RKO (cell line): ENCODE data around the gene GPN1.
"Not testable (repeated sequence)": the region's sequence is repeated elsewhere in the genome, so short reads cannot be mapped to it uniquely, and the experiment has no call there.

Source experiments
- DNase-seq: peaks from one replicate; pipeline ENCODE4 v3.0.0-alpha.2; 2016; ENCODE audit warnings: low spot score

Gene GPN1

GRCh38 chr2:27672723-27673486 lies 44.1 kb downstream of the GPN1 start:
- DNase-seq, result no peak

DNA sequence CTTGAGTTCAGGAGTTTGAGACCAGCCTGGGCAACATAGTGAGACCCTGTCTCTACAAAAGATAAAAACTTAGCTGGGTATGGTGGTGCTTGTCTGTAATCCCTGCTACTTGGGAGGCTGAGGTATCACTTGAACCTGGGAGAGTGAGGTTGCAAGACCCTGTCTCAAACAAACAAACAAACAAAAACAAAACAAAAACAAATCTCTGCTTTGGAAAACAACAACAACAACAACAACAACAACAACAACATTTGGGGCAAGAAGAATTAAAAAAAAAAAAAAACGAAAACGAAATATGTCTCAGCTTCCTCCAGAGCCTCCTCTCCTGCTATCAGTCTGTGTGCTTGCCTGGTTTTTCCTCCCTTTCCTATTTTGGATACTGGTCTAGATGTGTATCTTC lies 51.7 kb downstream of the GPN1 start:
- no peak for DNase-seq

DNA sequence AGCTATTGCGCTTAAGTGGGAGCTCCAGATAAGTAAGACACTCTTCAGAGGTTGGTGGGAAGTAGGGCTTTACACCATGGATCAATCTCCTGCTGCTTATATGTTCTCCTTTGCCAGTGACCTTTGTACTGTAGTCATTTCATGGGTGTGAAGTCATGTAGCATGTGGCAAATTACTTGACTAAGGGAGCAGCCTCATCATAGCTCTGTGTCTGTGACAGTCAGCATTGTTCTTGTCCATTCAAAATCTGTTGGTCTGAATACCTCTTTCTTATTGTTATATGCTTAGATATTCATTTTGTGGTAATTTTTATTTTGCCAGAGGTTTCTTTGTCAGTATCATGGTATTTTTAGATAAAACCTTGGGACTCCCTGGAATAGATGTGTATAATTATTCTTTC lies 53.0 kb downstream of the GPN1 start:
- DNase-seq, result peak; percentile 39

GRCh38 chr2:27682334-27682771 lies 53.5 kb downstream of the GPN1 start:
- peak; percentile 82 for DNase-seq

GRCh38 chr2:27683390-27684071 lies 54.7 kb downstream of the GPN1 start:
- DNase-seq, result peak; percentile 93

GRCh38 chr2:27685006-27685405 lies 56.2 kb downstream of the GPN1 start:
- DNase-seq, result not testable (repeated sequence)

DNA sequence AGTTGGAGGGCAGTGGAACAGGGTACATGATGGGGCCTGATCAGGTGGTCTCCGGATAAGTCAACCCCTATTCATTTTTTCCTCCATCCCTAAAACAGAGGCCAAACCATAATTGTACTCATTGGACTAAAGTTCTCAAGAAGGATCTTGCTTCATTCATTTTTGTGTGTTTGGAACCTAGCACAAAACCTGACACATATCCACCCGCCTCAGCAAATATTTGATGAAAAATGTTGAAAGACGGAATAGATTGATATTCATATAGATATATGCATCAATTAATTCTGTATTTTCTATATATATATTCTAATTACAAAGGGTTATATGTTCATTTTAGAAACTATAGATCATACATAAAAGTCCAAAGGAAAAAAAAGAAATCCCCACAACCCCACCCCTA lies 56.7 kb downstream of the GPN1 start:
- DNase-seq, result no peak

DNA sequence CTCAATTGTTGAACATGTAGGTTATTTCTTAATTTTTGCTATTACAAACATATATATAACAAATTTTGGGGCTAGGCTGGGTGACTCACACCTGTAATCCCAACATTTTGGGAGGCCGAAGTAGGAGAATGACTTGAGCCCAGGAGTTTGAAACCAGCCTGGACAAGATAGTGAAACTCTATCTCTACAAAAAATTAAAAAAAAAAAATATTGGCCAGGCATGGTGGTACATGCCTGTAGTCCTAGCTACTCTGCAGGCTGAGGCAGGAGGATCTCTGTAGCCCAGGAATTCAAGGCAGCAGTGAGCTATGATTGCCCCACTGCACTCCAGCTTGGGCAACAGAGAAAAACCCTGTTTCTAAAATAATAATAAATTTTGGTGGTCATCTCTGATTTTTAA lies 58.4 kb downstream of the GPN1 start:
- no peak for DNase-seq

DNA sequence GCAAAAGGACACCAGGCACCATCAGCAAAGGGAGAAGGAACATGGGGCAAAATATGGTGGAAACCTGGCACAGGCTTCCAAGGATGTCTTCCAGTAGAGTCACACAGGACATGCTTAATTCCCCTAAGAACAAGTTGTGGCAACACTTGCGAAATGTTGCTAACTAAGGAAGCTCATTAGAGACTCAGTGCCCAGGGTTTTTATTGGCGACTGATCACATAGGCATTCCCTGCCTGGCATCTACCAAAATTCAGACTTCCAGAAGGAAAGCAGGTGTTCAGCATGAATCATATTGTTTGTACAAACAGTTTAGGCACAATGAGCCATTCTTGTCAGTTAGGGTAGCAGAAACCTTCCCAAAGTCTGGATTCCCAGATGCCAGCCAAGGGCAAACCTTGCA lies 60.6 kb downstream of the GPN1 start:
- DNase-seq, result no peak

- no peak for DNase-seq
Measured at GRCh38 chr2:27690052-27690451, 61.2 kb downstream of the GPN1 start.

- DNase-seq, result no peak
Measured at GRCh38 chr2:27697660-27698059, 68.8 kb downstream of the GPN1 start.
